Measurements from ENCODE around the gene TOP3A. TPM values are rescaled to one million over a fixed set of nuclear protein-coding genes. Genes with fewer than 3 reads are reported as not detected.
A peak's percentile ranks its signal among the peaks of the same experiment; 100 is the strongest.
"Not testable (repeated sequence)": the region's sequence is repeated elsewhere in the genome, so short reads cannot be mapped to it uniquely, and the experiment has no call there.

The TOP3A gene, protein sequence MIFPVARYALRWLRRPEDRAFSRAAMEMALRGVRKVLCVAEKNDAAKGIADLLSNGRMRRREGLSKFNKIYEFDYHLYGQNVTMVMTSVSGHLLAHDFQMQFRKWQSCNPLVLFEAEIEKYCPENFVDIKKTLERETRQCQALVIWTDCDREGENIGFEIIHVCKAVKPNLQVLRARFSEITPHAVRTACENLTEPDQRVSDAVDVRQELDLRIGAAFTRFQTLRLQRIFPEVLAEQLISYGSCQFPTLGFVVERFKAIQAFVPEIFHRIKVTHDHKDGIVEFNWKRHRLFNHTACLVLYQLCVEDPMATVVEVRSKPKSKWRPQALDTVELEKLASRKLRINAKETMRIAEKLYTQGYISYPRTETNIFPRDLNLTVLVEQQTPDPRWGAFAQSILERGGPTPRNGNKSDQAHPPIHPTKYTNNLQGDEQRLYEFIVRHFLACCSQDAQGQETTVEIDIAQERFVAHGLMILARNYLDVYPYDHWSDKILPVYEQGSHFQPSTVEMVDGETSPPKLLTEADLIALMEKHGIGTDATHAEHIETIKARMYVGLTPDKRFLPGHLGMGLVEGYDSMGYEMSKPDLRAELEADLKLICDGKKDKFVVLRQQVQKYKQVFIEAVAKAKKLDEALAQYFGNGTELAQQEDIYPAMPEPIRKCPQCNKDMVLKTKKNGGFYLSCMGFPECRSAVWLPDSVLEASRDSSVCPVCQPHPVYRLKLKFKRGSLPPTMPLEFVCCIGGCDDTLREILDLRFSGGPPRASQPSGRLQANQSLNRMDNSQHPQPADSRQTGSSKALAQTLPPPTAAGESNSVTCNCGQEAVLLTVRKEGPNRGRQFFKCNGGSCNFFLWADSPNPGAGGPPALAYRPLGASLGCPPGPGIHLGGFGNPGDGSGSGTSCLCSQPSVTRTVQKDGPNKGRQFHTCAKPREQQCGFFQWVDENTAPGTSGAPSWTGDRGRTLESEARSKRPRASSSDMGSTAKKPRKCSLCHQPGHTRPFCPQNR
- total RNA-seq, result 21.6 and 26.6 TPM in 2 replicates

DNA sequence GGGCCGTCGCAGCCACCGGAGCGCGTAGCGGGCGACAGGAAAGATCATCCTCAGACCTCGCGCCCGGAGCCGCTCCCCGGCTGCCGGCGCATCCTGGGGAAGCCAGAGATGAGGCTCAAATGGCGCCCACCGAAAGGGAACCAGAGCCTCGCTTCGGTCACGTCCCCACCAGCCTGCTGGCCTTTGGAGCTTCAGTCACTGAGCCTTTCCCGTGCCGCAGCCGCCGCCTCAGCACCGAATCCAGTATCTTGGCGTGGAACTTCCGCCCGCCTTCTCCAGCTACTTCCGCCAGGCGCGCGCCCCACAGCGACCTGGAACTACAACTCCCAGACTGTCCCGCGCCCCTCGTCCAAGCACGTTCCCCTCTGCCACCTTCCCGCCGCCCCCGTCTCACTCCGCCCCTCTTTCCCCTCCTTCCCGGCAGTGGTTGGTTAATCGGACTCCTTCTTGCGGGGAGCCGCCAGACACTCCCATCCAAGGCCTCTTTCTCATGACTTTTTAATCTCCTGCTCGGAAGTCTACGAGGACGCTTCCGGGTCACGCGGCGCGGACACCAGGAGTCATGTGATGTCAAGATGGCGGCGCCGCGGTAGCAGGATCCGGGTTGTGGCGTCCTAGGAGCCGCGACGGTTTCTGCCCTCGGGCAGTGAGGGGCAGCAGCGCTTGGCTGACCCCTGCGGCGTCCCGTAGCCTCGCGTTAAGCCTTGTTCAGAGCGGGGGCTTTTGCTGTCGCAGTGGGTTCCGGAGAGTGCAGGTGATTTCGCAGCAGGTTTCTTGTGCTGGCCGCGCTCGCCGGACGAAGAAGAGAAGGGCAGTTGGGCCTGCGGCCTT lies at the start of gene TOP3A, which contains the start of gene SMCR8:
TSS of gene TOP3A (minus strand) at position 264 of the 831 bp plus-strand sequence. CDS start at position 48, 216 bp downstream.
TSS of gene SMCR8 (plus strand) at position 563 of the 831 bp plus-strand sequence. CDS start 497 bp downstream, outside the sequence.
- peak; percentile 92 for DNase-seq (ENCODE audit: low read depth, low spot score)

DNA sequence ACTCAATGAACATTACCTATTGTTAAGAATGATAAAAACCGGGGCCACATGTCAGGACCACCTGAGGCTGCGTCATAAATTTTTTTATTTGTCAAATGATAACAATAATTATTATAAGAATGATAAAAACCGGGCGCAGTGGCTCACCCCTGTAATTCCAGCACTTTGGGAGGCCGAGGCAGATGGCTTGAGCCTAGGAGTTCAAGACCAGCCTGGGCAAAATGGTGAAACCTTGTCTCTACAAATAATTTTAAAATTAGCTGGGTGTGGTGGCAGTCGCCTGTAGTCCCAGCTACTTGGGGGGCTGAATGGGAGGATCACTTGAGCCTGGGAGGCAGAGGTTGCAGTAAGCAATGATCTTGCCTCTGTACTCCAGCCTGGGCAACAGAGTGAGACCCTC lies 49.4 kb upstream of the TOP3A start:
- DNase-seq (ENCODE audit: low read depth, low spot score), result no peak

DNA sequence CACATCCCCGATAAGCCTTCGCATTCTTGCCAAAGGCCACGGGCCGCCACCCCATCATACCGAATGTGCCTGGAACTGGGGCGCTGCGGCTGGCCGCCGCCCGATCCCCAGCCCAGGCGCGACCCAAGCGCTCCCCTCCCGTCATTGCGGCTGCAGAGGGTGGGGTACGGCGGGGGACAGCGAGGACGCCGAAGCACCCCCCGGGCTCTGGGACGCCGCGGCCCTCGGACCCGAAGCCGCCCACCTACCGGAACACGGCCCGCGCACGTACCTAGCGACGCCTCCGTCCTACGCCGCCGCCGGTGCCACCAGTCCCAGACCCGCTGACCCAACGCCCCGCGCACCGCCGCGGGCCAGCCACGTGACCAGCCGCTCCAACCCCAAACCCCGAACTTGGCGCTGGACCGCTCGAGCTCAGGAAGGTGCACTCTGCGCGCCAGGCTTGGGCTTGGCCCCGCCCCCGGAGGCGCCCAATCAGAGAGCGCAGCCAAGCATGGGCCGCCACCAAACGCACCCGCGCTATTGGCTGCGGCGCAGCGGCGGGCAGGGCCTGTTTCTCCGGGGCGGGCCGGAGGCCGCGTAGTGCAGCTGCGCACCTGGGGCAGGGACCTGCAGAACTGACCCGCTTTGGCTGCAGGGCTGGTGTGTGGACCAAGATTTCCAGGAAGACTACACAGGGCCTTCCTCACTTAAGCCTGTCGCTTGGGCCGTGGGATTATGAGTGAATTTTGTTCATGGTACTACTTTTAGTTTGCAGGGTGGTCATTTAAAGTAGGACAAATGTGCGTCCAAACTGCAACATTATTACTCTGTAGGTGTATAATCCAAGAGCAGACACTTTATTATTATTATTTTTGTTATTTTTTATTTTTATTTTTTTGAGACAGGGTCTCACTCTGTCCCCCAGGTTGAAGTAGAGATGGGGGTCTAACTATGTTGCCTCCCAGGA lies 48.6 kb upstream of the TOP3A start, which contains the start of gene SHMT1:
TSS of gene SHMT1 (minus strand) at position 450 of the 949 bp plus-strand sequence. CDS start 7,569 bp downstream, outside the sequence.
- peak; percentile 36 for DNase-seq (ENCODE audit: low read depth, low spot score)

DNA sequence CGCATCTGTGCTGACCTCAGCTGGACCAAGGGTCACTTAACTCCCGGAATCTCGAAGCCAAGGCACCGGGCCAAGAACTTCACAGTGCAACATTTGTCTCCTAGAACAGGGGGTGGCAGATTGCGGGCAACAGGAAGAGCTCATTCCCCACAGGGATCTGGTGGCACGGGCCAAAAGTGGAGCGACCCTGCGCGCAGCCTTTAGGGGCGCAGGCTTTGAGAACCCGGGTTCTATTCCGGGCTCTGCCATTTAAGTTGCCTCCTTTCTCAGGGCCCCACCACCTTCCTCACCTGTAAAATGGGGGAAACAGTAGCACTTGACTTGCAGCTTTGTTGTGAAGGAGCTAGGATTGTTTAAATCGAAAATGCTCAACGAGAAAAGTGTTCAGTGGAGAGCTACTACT lies 47.9 kb upstream of the TOP3A start:
- no peak for DNase-seq (ENCODE audit: low read depth, low spot score)

DNA sequence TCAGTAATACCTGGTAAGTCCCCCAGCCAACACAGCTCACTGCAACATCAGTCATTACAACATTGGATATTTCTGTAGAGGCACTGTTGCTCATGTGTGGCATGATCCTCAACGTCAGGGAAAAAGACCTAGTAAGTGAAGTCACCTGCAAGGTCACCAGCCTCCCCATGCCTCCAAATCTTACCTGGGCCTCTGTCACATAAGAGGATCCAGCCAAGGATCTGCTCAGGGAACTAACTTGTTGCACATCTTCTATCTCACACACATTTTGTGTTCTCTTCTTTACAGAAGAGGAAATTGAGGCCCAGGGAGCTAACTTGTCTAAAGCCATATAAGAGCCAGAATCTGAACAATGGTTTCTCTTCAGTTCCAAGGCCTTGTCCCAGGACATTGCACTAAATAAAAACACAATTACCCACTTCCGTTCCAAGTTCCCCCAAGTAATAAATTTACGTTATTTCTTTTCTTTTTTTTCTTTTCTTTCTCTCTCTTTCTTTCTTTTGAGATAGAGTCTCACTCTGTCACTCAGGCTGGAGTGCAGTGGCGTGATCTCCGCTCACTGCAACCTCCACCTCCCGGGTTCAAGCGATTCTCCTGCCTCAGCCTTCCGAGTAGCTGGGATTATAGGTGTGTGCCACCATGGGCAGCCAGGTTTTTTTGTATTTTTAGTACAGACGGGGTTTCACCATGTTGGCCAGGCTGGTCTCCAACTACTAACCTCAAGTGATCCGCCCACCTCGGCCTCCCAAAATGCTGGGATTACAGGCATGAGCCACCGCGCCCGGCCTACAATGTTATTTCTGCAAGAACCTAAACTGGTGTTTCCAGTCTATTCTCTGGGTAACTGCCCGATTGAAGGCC lies 47.3 kb upstream of the TOP3A start:
- no peak for DNase-seq (ENCODE audit: low read depth, low spot score)

DNA sequence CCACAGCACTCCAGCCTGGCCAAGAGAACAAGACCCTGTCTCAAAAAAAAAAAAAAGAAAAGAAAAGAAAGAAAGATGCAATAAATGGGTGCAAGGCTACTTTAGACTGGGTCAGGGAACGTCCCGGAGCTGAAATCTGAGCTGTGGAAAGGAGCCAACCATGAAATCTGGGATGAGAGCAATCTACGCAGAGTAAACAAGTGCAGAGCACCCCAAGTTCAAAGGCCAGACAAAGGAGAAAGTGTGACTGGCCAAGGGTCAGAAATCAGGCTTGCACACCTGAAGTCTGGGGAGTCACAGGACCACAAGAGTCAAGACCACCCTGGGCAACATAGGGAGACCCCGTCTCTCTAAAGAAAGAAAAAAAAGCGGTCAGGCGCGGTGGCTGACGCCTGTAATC lies 45.7 kb upstream of the TOP3A start:
- DNase-seq (ENCODE audit: low read depth, low spot score), result no peak

DNA sequence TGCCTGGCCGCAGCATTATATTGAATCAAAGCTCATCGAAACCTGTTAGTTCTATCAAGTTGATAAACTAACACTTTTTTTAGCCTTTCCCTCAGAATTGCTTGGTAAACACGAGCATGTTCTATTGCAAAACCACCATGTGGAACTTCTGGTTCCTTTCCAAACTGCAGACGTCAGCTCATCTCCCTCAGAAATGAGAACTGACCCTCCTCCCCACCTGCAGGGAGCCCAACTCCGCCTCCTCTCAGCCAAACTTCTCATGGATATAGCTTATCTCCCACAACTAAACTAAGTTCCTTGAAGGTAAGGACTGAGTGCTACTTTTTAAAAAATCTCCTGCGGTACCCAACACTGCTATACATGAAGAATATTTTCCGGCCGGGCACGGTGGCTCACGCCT lies 41.8 kb upstream of the TOP3A start:
- DNase-seq (ENCODE audit: low read depth, low spot score), result no peak

DNA sequence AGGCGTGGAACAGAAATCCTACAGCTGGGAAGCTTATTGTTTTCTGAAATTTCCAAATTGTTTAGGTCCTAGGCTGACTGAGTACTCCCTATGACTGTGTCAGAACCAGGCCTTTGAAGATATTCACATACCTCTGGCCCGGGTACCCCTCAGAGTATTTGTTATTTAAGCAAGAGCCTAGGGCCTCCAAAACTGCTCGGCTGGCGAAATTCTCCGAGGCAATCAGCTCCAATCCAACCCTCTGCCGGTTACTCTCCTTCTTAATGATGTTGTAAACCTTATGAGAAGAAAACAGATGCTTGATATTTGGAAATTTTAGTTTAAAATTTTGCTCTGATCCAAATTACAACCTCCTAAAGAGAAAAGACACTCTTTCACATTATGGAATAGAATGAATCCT lies 38.7 kb upstream of the TOP3A start:
- no peak for DNase-seq (ENCODE audit: low read depth, low spot score)

DNA sequence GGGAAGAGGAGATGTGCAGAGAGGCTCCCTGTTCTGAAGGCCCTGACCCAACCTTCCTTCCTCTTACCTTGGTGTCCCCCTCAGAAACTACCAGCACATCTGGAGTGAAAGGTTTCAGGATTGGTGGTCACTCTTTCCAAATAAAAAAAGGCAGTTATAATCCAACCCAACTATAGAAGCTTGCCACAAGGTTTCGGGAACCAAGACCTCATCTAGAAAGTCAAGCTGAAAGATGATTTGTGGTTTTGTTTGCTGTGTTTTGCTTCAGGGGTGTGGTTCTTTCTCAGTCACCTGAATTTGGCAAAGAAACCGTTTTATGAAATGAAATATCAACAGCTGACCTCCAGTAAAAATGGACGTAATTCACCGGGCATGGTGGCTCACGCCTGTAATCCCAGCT lies 29.2 kb upstream of the TOP3A start:
- no peak for DNase-seq (ENCODE audit: low read depth, low spot score)

DNA sequence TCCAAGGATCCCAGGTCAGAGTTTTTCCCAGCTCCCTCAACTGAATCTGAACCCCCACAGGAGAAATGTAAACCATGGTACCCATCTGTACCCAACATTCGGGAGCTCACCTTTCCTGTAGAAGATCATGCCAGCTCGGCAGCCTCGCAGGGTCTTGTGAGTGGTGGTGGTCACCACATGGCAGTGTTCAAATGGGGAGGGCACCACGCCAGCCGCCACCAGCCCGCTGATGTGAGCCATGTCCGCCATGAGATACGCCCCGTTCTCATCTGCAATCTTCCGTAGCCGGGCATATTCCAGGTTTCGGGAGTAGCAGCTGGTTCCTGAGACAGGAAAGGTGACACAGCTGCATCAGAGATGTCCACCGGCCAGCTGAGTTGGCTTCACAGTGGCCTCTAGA lies 25.1 kb upstream of the TOP3A start:
- DNase-seq (ENCODE audit: low read depth, low spot score), result no peak

DNA sequence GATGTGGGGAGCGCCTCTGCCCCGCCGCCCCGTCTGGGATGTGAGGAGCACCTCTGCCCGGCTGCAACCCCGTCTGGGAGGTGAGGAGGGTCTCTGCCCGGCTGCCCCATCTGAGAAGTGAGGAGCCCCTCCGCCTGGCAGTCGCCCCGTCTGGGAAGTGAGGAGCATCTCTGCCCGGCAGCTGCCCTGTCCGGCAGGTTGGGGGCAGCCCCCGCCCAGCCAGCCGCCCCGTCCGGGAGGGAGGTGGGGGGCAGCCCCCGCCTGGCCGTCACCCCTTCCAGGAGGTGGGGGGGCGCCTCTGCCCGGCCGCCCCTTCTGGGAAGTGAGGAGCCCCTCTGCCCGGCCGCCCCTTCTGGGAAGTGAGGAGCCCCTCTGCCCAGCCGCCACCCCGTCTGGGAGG lies 23.4 kb upstream of the TOP3A start:
- DNase-seq (ENCODE audit: low read depth, low spot score), result not testable (repeated sequence)

DNA sequence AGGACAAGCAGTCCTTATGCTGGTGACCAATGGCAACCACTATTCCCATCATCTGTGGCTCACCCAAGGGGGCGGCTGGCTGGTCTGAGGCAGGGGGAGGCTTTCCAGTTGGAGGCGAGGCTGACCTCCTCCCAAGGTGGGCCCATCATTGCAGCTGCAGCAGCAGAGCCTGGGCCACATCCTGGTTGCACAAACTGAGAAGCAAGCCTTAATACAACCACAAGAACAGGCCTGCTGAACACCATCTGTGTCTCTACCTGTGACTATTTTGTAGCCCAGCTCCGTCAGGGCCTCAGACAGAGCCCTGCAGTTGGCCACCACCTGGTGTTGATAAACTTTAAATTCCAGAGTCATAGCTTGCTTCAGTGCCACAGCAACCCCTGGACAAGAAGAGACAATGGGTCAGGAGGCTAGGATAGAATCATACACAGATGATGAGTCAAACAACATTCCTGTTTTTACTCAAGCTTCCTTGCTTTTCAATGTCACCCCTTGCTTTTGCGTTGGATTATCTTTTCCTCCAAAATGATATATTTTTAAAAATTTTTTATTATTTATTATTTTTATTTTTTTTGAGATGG lies 18.2 kb upstream of the TOP3A start:
- DNase-seq (ENCODE audit: low read depth, low spot score), result no peak

DNA sequence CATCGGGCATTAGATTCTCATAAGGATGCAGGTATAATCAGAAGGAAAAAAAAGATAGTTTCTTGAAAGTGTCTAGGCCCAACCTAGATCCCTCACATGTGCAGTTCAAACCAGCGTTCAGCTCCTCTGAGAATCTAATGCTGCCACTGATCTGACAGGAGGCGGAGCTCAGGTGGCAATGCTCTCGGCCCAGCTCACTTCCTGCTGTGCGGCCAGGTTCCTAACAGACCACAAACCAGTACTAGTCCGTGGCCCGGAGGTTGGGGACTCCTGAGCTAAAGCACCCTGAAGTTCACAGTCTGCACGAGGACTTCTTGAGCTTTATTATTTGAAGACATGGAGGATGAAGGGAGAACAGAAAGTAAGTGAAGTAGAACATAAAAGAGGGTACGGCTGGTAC lies 17.1 kb upstream of the TOP3A start:
- DNase-seq (ENCODE audit: low read depth, low spot score), result no peak

DNA sequence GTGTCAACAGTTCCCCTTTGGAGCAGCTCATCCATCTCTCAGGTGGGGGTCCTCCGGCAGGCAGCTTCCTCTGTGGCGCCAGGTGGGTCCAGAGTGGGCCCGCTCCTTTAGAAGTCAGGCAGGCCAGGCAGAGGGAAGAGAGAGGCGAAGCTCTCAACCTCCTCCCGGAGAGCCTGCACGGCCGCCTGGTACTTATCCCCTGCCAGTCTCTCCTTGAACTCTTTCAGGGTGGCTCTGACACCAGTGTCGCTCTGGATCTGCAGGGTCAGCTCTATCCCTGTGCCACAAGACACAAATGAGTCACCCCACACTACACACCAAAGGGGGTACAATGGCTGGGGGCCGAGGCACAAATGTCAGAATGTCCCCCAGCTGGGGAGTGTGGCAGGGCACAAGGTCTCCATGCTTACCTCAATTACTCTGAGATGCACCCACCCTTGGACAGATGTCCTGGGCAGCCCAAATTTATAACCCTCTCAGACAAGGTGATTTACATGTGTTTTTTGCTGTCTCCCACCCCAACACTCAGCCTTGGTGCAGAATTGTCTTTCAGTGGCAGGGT lies 13.9 kb upstream of the TOP3A start:
- no peak for DNase-seq (ENCODE audit: low read depth, low spot score)

DNA sequence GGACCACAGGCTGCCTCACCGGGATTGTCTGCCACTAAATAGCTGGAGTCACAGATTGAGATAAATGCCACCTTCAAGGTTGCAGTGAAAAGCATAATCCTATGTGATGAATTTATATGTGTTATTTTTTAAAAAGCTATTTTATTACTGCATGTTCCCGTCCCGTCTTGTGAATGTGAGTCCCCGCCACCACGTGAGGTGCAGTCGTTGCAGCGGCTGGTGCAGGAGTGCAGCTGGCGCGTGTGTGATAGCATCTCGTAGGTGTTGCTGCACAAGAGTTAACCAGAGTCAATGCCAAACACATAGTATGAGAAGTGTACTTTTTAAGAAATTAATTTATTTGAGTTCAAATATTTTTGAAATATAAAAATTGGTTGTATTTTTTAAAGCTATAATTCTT lies 12.8 kb upstream of the TOP3A start:
- DNase-seq (ENCODE audit: low read depth, low spot score), result no peak

DNA sequence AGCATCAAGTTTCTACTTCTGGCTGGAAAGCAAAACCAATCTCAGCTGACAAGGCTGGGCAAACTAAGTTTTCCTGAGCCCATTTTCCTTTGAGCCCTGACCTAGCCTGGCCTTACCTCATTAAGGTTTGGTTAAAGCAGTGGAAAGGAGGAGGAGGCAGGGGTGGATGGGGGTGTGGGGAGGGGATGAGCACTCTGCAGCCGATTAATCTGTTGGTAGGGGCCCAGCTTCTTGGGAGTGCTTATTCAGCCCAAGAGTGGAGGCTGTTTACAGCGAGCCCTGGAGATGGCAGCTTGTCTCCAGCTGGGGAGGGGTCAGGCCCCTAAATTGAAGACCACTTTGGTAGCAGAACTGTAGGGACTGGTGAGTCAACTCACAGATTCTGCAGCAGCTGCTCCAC lies 12.3 kb upstream of the TOP3A start:
- no peak for DNase-seq (ENCODE audit: low read depth, low spot score)

DNA sequence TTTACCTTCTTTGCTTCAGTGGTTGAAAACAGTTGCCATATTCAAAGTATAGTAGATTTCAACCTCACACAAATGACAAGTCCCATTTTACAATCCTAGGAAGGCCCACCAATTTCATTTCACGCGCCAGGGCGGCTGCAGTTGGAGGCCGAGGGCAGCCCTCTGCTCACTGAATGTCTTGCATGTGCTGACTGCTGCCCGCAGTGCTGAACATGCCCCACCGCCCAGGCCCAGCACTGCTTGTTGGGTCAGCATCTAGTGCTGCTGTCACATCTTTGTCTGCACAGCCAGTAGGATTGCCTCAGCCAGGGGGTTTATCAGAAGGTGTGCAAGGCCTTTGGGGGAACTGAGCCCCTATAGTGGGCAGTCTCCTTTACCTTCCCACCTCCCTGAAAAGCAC lies 11.8 kb upstream of the TOP3A start:
- no peak for DNase-seq (ENCODE audit: low read depth, low spot score)

DNA sequence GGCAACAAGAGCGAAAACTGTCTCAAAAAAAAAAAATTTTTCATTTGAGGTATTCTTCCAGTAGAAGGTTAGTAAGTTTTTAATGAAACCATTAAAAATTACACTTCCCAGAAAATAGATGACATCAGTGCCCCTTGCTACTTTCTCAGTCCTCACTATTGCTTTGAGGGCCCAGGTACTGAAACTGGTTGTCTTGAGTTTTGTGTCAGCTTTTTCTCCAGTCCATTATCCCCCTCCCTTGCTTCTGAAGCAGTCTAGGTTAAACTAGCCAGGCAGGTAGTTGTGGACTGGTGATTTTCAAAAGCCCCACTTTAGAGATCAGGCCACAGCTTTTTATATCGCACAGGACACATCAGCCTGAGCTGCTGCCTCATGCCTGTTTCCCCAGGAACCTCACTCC lies 11.2 kb upstream of the TOP3A start:
- no peak for DNase-seq (ENCODE audit: low read depth, low spot score)

Data from pulmonary artery endothelial cell (primary cell).